Keratinocyte (primary cell): ENCODE results near the gene ENKD1. TPM values are rescaled to one million over a fixed set of nuclear protein-coding genes. Genes with fewer than 3 reads are reported as not detected.

Experiments
- DNase-seq: peaks from one replicate; pipeline ENCODE4 v3.0.0-alpha.2; 2011; ENCODE audit warnings: low read depth, missing footprints, low spot score
- FAIRE-seq: peaks from 2 replicates; lab custom pipeline; 2011; peaks lifted over from hg19 to GRCh38; lab: Jason Lieb, UNC
- H2AFZ ChIP-seq: 2 replicates; pipeline ENCODE4 v1.6.0; 2012; ENCODE audit warnings: low read length, control low read depth, inconsistent platforms; ENCODE audit not compliant: control insufficient read depth
- H3K27ac ChIP-seq: 2 replicates; pipeline ENCODE4 v1.5.1; 2011; ENCODE audit warnings: low read length; ENCODE audit not compliant: control insufficient read depth, insufficient read depth
- H3K27me3 ChIP-seq: 3 replicates; pipeline ENCODE4 v1.6.0; 2011; ENCODE audit warnings: low read length; ENCODE audit not compliant: control insufficient read depth, insufficient read depth; ENCODE audit errors: extremely low read depth
- H3K36me3 ChIP-seq, 2 experiments: 2 replicates in 1 of 2; 3 replicates in 1 of 2; pipeline ENCODE4 v1.5.1; 2011; ENCODE audit warnings: low read length in 2 of 2, mild to moderate bottlenecking in 1 of 2; ENCODE audit not compliant: control insufficient read depth in 2 of 2, insufficient read depth in 2 of 2; ENCODE audit errors: extremely low read depth in 1 of 2
- H3K4me1 ChIP-seq: 3 replicates; pipeline ENCODE4 v1.5.1; 2011; ENCODE audit warnings: low read length; ENCODE audit not compliant: control insufficient read depth, insufficient read depth; ENCODE audit errors: extremely low read depth
- H3K4me2 ChIP-seq: 3 replicates; pipeline ENCODE4 v1.6.0; 2011; ENCODE audit warnings: low read depth, low read length; ENCODE audit not compliant: control insufficient read depth, insufficient read depth; ENCODE audit errors: extremely low read depth
- H3K4me3 ChIP-seq, 3 experiments: fragments of 200-600 bp in 1 of 3; sonication (generic) in 1 of 3; 2 replicates in 2 of 3; 3 replicates in 1 of 3; pipeline ENCODE4 v1.5.1; 2011 to 2016; ENCODE audit warnings: low read length in 3 of 3, mild to moderate bottlenecking in 3 of 3, control low read depth in 2 of 3, inconsistent platforms in 1 of 3, low read depth in 1 of 3, mixed read lengths in 1 of 3, mixed run types in 1 of 3, moderate library complexity in 1 of 3; ENCODE audit not compliant: control insufficient read depth in 2 of 3, insufficient read depth in 2 of 3; ENCODE audit errors: extremely low read depth in 1 of 3
- H3K79me2 ChIP-seq: 2 replicates; pipeline ENCODE4 v1.6.0; 2012; ENCODE audit warnings: low read length; ENCODE audit not compliant: control insufficient read depth, insufficient read depth
- H3K9ac ChIP-seq: 3 replicates; pipeline ENCODE4 v1.6.0; 2011; ENCODE audit warnings: low read length; ENCODE audit not compliant: control insufficient read depth, insufficient read depth; ENCODE audit errors: extremely low read depth
- H3K9me1 ChIP-seq: 3 replicates; pipeline ENCODE4 v1.6.0; 2011; ENCODE audit warnings: low read length; ENCODE audit not compliant: control insufficient read depth, insufficient read depth; ENCODE audit errors: extremely low read depth
- H3K9me3 ChIP-seq: 2 replicates; pipeline ENCODE4 v1.5.1; 2012; ENCODE audit warnings: low read depth, low read length; ENCODE audit not compliant: control insufficient read depth
- H4K20me1 ChIP-seq: 3 replicates; pipeline ENCODE4 v1.6.0; 2011; ENCODE audit warnings: low read length; ENCODE audit not compliant: control insufficient read depth, insufficient read depth; ENCODE audit errors: extremely low read depth
- CTCF ChIP-seq, 3 experiments: IDR thresholded peaks in 1 of 3; conservative IDR thresholded peaks in 1 of 3; optimal IDR thresholded peaks in 1 of 3; 2 replicates in 2 of 3; 3 replicates in 1 of 3; pipeline versions ENCODE3 to v1.5.1; 2011; ENCODE audit warnings: low read length in 3 of 3, mild to moderate bottlenecking in 3 of 3, moderate library complexity in 2 of 3, control low read depth in 1 of 3, inconsistent platforms in 1 of 3; ENCODE audit not compliant: insufficient read depth in 2 of 3; ENCODE audit errors: extremely low read depth in 1 of 3
- EZH2 ChIP-seq: IDR thresholded peaks from one replicate; pipeline ENCODE4 v1.6.1; 2012; ENCODE audit warnings: inconsistent platforms, mild to moderate bottlenecking, low read length, moderate library complexity
- dilution Hi-C: fragments of 300-500 bp; cut with MboI; formaldehyde crosslinking; loops from one replicate; pipeline ENCODE4 v1.7.0; 2020; ENCODE audit warnings: low sequenced_read_pairs; ENCODE audit not compliant: extremely low pct_ligation_motif_present
- polyA plus RNA-seq, 5 experiments: library from polyadenylated mRNA; depleted of rRNA in 3 of 5; stranded (reverse) in 3 of 5; stranded (forward) in 1 of 5; unstranded in 1 of 5; fragments of >200 nt; gene quantifications; 1 replicate in 1 of 5; 2 replicates in 3 of 5; 3 replicates in 1 of 5; pipeline versions ENCODE4 v1.2.1 to v1.2.3, GENCODE V29; 2011 to 2012; ENCODE audit warnings: missing spikeins in 2 of 5, low read depth in 1 of 5, low replicate concordance in 1 of 5

The ENKD1 gene
- polyA plus RNA-seq, 1 donor (not counting 4 experiments of a cell fraction or from before 2014, with no cell fraction given): 4.4 TPM

DNA sequence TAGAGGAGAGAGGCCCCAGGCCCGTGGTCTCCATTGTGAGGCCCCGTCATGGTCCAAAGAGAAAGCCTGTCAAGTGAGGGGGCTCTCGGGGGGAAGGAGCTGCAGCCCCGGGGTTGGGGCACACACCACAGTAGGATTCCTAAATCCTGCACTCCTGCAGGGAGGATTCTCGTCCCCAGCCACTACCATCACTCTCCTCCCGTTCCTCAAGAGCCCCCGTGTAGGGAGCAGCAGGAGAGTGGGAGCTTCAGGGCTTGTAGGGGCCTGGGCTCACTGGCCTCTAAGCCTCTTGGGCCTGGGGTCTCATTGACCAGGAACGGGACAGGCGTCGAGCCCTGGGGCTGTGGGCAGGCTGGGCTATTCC lies 885 bp upstream of the ENKD1 start:
- Histone ChIP-seq H3K27ac (no peak overlapping the region), H3K36me3 (peaks cover 1 to 3% of the 10 kb centered on the region in 2 experiments), H3K9me3 (no peaks in the 10 kb centered on the region), H3K9ac (no peak overlapping the region), H3K9me1 (no peaks in the 10 kb centered on the region), H3K79me2 (no peaks in the 10 kb centered on the region), H3K4me1 (peaks cover 10% of the 10 kb centered on the region), H3K27me3 (no peaks in the 10 kb centered on the region), H3K4me2 (peak overlapping the region; percentile 85), H3K4me3 (peak overlapping the region in 1 of 3 experiments; percentile 60), H4K20me1 (no peaks in the 10 kb centered on the region), H2AFZ (peak overlapping the region; percentile 71)
- FAIRE-seq (no peak), DNase-seq (no peak)
- dilution Hi-C loops: no loop called here
- TF ChIP-seq CTCF (optimal IDR thresholded peaks at IDR 0.05 in 1 of 3, IDR thresholded peaks at IDR 0.05 in 1 of 3, conservative IDR thresholded peaks at IDR 0.05 in 1 of 3; ENCODE audit: extremely low read depth in 1 of 3, insufficient read depth in 2 of 3, low read length in 3 of 3): no peak
- TF ChIP-seq EZH2: no peak

GRCh38 chr16:67666032-67666551 lies 458 bp downstream of the ENKD1 start:
- no peaks in the 10 kb centered on the region for H3K27me3 ChIP-seq
- FAIRE-seq (no peak), DNase-seq (no peak)
- no peaks in the 10 kb centered on the region for H3K9me3 ChIP-seq
- no peak for TF ChIP-seq CTCF (optimal IDR thresholded peaks at IDR 0.05 in 1 of 3, IDR thresholded peaks at IDR 0.05 in 1 of 3, conservative IDR thresholded peaks at IDR 0.05 in 1 of 3; ENCODE audit: extremely low read depth in 1 of 3, insufficient read depth in 2 of 3, low read length in 3 of 3)
- no peak for TF ChIP-seq EZH2
- H3K36me3 ChIP-seq: peaks cover 1 to 5% of the 10 kb centered on the region in 2 experiments
- peak overlapping the region; percentile 46 to 79 (median 60) for H3K4me3 ChIP-seq
- H4K20me1 ChIP-seq: no peaks in the 10 kb centered on the region
- H3K9me1 ChIP-seq: no peaks in the 10 kb centered on the region
- no peaks in the 10 kb centered on the region for H3K79me2 ChIP-seq
- H3K9ac ChIP-seq: peak overlapping the region; percentile 45
- H3K4me1 ChIP-seq: peaks cover 12% of the 10 kb centered on the region
- dilution Hi-C loops: no loop called here
- H3K27ac ChIP-seq: no peak overlapping the region
- H2AFZ ChIP-seq: peak overlapping the region; percentile 34
- H3K4me2 ChIP-seq: peak overlapping the region; percentile 85
